Activated naive CD8-positive, alpha-beta T cell treated with anti-CD3 and anti-CD28 coated beads, Interleukin-2, amount 50 U/mL, for 16 hours (primary cell): ENCODE results near the gene DDX56.
"Not testable (repeated sequence)": the region's sequence is repeated elsewhere in the genome, so short reads cannot be mapped to it uniquely, and the experiment has no call there.

Source experiments
- DNase-seq: peaks from one replicate; pipeline ENCODE4 v3.0.0-alpha.2; 2020; ENCODE audit warnings: low read depth, low spot score

DDX56 gene

DNA sequence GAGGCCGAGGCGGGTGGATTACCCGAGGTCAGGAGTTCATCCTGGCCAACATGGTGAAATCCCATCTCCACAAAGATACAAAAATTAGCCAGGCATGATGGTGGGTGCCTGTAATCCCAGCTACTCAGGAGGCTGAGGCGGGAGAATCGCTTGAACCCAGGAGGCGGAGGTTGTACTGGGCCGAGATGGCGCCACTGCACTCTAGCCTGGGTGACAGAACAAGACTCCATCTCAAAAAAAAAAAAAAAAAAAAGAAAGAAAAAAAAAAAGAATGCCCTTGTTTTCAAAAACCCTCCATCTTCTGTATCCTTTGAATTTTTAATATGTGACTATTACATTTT is 11.1 kb downstream of the DDX56 start:
- not testable (repeated sequence) for DNase-seq

GRCh38 chr7:44561962-44562621 is 11.6 kb downstream of the DDX56 start:
- DNase-seq = no peak

- no peak for DNase-seq
Measured at GRCh38 chr7:44561481-44561880, 12.2 kb downstream of the DDX56 start.

DNA sequence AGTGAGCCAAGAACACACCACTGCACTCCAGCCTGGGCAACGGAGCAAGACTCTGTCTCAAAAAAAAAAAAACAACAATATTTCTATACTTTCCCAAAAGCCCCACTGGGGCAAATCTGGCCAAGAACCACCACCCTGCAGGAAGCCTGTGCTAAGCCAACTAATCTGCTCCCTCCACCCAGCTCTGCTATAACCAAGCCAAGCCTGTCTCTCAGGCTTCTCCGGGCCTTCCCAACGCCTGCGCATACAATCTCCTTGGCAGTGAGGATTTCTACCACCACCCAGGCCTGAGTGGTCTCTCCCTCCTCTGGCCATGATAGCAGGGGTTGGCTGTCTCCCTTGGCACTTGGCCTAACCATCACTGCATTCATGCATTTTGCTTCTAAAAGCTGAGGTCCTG is 14.2 kb downstream of the DDX56 start:
- DNase-seq = no peak

GRCh38 chr7:44557485-44557884 is 16.2 kb downstream of the DDX56 start:
- DNase-seq = no peak

DNA sequence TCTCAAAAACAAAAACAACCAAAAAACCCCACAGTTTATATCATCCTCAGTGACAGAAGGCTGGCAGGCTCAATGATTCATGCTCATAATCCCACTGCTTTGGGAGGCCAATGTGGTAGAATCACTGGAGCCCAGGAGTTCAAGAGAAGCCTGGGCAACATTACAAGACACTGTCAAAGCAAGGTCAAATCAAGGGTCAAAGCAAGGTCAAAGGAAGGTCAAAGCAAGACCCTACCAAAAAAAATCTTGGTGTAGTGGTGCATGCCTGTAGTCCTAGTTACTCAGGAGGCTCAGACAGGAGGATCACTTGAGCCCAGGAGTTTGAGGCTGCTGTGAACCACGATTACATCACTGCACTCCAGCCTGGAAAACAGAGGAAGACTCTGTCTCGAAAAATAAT is 18.4 kb downstream of the DDX56 start:
- no peak for DNase-seq

DNA sequence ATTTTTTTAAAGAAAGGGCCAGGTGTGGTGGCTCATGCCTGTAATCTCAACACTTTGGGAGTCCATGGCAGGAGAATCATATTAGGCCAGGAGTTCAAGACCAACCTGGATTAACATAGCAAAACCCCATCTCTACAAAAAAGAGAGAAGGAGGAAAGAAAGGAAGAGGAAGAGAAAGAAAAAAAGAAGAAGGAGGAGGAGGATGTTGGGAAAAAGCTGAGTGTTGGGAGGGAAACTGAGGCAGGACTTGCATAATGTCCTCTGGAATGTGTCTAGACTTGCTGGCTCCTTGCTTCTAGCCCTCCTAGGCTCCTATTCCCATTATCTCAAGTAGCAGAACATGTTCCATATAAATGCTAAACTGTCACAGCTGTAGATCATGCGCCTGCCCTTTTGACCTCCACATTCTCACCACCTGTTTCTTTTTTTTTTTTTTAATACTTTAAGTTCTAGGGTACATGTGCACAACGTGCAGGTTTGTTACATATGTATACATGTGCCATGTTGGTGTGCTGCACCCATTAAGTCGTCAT is 21.2 kb downstream of the DDX56 start:
- DNase-seq = not testable (repeated sequence)

DNA sequence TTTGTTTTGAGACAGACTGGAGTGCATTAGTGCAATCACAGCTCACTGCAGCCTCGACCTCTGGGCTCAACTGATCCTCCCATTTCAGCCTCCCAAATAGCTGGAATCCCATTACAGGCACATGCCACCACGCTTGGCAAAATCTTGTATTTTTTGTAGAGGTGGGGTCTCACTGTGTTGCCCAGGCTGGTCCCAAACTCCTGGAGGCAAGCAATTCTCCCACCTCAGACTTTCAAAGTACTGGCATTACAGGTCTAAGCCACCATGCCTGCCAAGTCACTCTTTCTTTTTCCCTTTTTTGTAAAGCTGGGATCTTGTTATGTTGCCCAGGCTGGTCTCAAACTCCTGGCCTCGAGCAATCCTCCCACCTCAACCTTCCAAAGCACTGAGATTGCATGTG is 24.3 kb downstream of the DDX56 start:
- no peak for DNase-seq

GRCh38 chr7:44548893-44549292 is 24.8 kb downstream of the DDX56 start:
- DNase-seq = no peak

DNA sequence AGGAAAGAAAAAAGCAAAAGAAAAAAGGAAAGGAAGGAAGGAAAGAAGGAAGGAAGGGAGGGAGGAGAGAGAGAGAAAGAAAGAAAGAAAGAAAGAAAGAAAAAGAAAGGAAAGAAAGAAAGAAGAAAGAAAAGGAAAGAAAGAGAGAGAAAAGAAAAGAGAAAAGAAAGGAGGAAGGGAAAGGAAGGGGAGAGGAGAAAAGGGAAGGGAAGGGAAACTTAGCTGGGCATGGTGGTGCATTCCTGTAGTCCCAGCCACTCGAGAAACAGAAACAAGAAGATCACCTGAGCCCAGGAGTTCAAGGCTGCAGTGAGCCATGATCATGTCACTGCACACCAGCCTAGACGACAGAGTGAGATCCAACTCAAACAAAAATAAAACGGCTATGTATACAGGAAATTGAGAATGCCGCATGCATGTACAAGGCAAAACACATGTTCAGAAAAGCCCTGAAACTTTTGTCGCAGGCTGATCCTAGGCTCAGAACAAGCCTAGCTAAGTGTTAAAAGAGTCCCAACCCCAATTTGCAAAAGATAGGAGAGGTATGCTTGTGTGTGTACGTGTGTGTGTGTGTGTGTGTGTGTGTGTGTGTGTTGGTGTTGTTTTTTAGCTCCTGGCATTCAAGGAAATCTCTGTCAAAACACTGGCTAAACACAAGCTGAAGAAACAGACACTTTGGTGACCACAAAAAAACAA is 26.0 kb downstream of the DDX56 start:
- no peak for DNase-seq

DNA sequence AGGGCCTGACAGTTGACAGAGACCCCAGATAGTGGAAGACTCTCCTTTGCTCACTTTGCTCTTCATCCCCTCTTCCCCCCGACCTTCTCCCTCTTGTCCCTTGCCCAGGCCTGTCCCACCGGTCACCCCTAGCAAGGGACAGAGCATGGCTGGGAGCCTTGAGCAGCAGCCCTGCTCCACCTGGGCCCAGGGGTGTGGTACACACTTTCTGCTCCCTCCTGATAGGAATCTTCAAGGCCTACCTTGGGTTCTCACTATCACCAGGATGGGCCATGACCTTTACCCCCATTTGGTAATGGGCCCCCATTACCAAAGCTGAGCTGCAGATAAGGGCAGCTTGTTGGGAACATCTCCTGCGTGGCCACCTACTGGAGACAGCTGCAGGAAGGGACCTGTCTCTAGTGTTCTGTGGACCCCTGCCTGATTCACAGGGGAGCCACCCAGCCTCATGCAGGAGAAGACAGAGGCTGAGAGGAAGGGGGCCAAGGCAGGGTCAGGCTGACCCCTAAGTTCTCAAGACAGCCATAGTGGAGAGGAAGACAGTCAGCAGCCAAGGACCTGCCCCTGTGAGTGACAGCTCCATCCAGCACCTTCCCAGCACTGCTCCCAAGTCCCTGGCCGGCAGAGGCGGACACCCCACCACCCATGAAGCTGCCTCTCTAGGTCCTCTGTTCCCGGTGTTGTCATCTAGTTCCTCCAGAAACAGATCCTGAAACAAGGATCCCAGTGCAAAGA is 31.7 kb downstream of the DDX56 start:
- no peak for DNase-seq

- no peak for DNase-seq
Measured at GRCh38 chr7:44541028-44541869, 32.5 kb downstream of the DDX56 start, which contains the start of gene NPC1L1. TSS of gene NPC1L1 (minus strand) at chr7:44541330. CDS start at chr7:44541259, 71 bp downstream.

DNA sequence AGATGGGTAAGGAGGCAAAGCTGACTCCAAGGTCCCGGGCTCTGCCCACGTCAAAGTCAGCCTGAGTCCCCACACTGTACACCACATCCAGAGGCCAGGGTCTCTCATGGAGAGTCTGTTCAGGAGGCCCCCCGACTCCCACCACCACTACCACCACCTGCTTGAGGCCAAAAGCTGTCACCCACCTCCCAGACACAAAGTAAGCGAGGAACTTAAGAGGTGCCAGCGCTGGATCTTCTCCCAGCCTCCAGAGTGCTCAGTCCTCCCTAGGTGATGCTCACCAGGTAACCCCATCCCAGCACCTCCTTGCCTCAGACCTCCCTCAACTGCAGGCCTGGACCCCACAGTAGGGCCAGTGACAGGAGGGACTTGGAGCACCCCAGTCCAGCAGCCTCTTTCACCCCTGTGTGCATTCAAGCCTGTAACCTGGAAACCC is 33.1 kb downstream of the DDX56 start:
- no peak for DNase-seq

GRCh38 chr7:44539669-44540506 is 33.8 kb downstream of the DDX56 start:
- DNase-seq = no peak

DNA sequence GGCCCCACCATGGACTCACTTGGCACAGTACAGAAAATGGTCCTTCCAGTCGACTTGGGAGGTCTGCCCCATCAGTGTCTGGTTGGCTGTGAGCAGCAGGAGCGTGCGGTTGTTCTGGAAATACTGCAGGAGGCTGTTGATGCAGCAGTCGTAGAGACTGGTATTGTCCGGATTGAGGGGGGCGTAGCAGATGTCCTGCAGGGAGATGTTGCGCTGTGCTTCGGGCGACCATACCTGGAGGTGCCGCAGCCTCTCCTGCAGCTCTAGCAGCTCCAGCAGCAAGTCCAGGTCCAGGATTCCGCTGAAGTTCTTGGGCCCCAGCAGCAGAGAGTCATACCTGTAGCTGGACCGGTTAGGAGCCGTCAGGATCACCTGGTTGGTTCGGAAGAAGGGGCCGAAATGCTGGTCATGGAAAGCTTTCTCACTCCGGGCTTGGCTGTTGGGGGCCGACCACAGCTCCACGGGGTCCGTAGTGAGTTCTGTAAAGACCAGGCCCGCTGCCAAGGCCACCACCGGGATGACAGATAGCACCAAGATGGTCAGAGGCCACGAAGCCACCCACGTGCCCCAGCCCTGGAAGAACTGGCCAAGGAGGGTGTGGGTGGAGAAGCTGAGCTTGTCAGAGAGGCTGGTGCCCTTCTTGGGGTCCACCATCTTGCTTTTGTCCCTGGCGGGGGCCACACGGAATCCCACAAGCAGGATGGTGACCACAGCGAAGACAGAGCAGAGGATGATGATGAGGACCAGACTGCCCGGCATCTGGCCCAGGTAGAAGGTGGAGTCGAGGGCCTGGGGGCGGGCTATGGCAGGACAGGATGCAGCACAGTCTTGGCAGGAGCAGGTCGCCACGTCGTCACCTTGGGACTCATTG is 34.7 kb downstream of the DDX56 start:
- DNase-seq = no peak

DNA sequence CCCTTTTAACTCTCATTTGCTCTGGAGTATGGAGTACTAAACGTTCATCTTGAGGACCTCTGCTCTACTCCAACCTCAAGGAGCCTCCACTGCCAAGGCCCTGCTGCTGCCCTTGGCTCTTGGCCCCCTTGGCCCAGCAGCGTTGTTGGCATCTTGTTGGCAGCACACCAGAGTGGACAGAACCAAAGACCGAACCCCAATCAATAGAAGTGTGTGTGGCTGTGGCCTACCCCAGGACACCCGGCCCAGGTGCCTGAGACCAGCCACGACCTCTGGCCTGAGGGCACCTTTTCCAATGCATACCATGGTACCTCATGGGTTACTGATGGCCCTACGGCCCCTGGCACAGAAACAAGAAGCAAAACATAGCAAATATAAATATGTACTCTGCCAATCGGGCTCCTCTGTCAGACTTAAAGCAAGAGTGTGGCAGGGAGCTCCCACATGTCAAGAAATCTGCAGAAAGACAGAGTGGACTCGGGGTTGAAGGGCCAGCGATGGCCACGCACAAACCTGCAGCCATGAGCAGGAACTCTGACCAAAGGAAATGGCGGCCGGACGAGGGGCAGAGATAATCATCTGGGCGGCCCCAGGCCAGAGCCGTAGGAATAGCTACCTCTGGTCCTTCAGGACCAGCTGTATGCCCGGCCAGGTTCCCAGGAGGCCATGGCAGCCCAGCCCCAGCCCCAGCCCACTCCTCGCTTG is 35.5 kb downstream of the DDX56 start:
- no peak for DNase-seq

- no peak for DNase-seq
Measured at GRCh38 chr7:44537442-44537841, 36.3 kb downstream of the DDX56 start.

DNA sequence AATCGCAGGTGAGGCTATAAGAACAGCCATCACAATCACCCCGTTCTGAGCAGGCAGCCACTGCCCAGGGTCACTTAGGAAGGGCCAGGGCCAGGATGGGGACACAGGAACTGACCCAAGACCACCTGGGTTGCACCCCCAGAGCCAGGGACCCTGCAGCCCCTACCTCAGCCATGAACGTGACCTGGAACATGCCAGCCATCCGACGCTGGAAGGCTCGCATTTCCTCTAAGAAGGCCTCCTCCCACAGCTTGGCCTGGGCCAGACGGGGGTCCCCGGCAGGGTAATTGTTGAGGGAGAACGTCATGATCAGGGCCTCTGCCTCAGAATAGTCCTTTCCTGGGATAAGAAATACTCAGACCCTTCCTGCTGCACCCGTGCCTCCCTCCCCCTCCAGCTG is 37.6 kb downstream of the DDX56 start:
- DNase-seq = no peak
